ENCODE measurements around the gene GREB1L. TPM values are rescaled to one million over a fixed set of nuclear protein-coding genes. Genes with fewer than 3 reads are reported as not detected.

GREB1L gene
- total RNA-seq, 1 donor from 2014 or later, result 12.3 TPM

DNA sequence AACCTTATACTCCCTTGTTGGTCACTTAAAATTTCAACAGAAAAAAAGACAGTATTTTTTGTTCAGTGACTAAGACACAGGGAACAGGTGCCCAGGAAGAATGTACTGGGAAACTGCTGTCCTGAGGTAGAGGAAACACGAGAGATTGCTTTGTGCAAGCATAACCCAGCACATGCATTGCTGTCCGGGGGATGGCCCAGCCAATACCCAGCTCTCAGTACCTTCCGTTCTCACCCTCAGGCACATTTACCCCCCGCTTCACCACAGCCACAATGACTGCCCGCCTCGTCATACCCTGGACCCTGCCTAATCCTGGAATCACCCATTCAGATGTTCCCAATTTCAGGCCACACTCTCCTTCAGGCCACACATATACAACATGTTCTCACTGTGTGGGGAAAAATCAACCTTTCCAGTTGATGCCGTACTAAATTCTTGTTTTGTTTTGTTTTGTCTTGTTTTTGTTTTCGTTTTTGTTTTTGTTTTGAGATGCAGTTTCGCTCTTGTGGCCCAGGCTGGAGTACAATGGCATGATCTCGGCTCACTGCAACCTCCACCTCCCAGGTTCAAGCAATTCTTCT lies 217.8 kb downstream of the GREB1L start:
- no peaks in the 10 kb centered on the region for H3K36me3 ChIP-seq
- peaks cover 37% of the 10 kb centered on the region for H3K4me1 ChIP-seq
- H3K27me3 ChIP-seq (ENCODE audit: low read depth), result no peaks in the 10 kb centered on the region
- DNase-seq, result no peak
- H3K4me3 ChIP-seq, result no peak overlapping the region
- H3K9me3 ChIP-seq (replicated peaks), result no peaks in the 10 kb centered on the region
- H3K27ac ChIP-seq (replicated peaks), result peak overlapping the region; percentile 89
- TF ChIP-seq, protein P1, sequence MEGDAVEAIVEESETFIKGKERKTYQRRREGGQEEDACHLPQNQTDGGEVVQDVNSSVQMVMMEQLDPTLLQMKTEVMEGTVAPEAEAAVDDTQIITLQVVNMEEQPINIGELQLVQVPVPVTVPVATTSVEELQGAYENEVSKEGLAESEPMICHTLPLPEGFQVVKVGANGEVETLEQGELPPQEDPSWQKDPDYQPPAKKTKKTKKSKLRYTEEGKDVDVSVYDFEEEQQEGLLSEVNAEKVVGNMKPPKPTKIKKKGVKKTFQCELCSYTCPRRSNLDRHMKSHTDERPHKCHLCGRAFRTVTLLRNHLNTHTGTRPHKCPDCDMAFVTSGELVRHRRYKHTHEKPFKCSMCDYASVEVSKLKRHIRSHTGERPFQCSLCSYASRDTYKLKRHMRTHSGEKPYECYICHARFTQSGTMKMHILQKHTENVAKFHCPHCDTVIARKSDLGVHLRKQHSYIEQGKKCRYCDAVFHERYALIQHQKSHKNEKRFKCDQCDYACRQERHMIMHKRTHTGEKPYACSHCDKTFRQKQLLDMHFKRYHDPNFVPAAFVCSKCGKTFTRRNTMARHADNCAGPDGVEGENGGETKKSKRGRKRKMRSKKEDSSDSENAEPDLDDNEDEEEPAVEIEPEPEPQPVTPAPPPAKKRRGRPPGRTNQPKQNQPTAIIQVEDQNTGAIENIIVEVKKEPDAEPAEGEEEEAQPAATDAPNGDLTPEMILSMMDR (IDR thresholded peaks at IDR 0.05; ENCODE audit: borderline replicate concordance), result no peak
- intact Hi-C loops (cut with micrococcal nuclease), result no loop called here

DNA sequence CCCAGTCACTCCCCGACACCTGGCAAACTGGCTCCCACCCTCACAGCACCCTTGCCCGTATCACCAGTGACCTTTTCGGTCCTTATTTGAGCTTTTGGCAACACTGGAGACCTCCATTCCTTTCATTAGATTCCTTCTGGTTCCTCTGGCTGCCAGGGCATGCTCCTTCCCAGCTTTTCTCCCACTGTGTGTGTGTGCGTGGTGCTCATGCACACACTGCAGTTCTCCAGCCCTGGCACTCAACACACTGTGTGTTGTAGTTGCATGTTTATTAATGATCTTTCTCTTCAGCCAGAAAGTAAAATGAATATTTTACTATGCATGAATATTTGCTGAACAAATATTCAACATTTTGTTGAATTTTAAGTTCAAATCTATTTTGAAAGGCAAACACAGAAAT lies 219.4 kb downstream of the GREB1L start:
- Histone ChIP-seq H3K4me1 (peaks cover 36% of the 10 kb centered on the region), H3K36me3 (no peaks in the 10 kb centered on the region), H3K9me3 (replicated peaks) (no peaks in the 10 kb centered on the region), H3K4me3 (no peak overlapping the region), H3K27me3 (ENCODE audit: low read depth) (no peaks in the 10 kb centered on the region), H3K27ac (replicated peaks) (no peak overlapping the region)
- TF ChIP-seq, protein P1 (IDR thresholded peaks at IDR 0.05; ENCODE audit: borderline replicate concordance), result no peak
- intact Hi-C loops (cut with micrococcal nuclease), result no loop called here
- no peak for DNase-seq

DNA sequence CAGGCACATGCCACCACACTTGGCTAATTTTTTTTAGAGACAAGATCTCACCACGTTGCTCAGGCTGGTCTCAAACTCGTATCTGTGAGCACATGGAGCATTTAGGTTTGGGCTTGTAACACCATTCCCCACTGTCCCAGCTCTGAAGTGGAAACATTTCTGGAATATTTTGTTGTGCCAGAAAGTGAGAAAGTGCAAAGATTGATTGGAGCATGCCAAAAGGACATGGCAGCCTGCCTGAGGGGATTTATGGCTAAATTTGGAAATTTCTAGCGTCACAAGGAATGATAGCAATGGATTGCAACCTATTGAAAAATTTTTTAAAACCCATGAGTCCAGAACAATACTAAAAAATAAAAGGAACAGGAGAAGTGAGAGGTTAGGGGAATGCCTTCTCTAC lies 221.7 kb downstream of the GREB1L start:
- intact Hi-C loops (cut with micrococcal nuclease), result no loop called here

DNA sequence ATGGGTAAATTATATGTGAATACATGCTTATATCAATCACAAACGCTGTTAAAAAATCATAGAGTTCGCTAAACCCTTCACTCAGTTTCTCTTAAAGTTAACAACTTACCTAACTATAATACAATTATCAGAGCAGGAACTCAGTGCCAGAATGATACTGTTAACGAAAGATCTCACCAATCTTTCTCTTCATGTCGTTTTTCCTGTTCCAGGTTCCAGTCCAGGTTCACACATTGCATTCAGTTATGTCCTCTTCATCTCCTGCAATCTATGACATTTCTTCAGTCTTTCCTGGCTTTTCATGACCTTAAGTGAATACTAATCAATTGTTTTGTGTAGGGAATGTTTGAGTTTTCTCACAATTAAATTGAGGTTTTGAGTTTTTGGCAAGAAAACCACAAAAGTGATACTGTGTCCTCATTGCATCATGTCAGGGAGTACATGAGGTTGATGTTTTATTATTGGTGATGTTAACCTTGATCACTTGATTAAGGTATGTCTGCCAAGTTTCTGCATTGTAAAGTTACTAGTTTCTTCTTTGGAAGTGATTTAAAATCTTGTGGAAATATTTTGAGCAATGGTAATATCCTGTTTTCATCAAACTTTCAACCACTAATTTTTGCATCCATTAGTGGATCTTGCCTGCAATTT lies 226.6 kb downstream of the GREB1L start:
- intact Hi-C loops (cut with micrococcal nuclease), result no loop called here
- TF ChIP-seq, protein P1 (IDR thresholded peaks at IDR 0.05; ENCODE audit: borderline replicate concordance), result no peak
- DNase-seq, result no peak
- Histone ChIP-seq H3K4me3 (no peak overlapping the region), H3K27me3 (ENCODE audit: low read depth) (no peaks in the 10 kb centered on the region), H3K27ac (replicated peaks) (no peak overlapping the region), H3K4me1 (no peaks in the 10 kb centered on the region), H3K36me3 (no peaks in the 10 kb centered on the region), H3K9me3 (replicated peaks) (no peaks in the 10 kb centered on the region)

More for the DNA sequence above, 221.7 kb downstream of the GREB1L start:
- no peak for DNase-seq
- H3K4me1 ChIP-seq, result peaks cover 17% of the 10 kb centered on the region
- no peaks in the 10 kb centered on the region for H3K27me3 ChIP-seq (ENCODE audit: low read depth)
- H3K27ac ChIP-seq (replicated peaks), result peak overlapping the region; percentile 29
- TF ChIP-seq, protein P1 (IDR thresholded peaks at IDR 0.05; ENCODE audit: borderline replicate concordance), result no peak
- no peaks in the 10 kb centered on the region for H3K9me3 ChIP-seq (replicated peaks)
- no peak overlapping the region for H3K4me3 ChIP-seq
- no peaks in the 10 kb centered on the region for H3K36me3 ChIP-seq

DNA sequence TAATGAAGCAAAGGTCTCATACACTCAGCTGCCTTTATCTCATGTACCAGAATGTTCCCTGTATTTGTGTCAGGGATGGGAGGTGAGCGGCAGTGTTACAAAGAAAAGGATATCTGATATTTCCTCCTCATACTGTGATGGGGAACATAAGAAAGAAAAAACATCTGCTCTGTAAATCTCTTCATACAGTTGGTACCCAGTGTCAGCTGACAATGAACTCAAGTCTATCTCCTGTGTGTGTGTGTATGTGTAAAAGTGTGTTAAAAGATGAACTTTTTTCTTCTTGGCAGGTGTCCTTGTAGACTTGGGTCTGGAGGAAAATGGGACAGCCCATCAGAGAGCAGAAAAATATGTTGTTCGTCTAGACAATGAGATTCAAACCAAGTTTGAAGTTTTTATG lies 230.7 kb downstream of the GREB1L start:
- no peak for DNase-seq
- intact Hi-C loops (cut with micrococcal nuclease), result no loop called here
- TF ChIP-seq, protein P1 (IDR thresholded peaks at IDR 0.05; ENCODE audit: borderline replicate concordance), result no peak
- Histone ChIP-seq H3K4me1 (no peaks in the 10 kb centered on the region), H3K27ac (replicated peaks) (no peak overlapping the region), H3K27me3 (ENCODE audit: low read depth) (no peaks in the 10 kb centered on the region), H3K36me3 (no peaks in the 10 kb centered on the region), H3K9me3 (replicated peaks) (no peaks in the 10 kb centered on the region), H3K4me3 (no peak overlapping the region)

Measured in left ventricle myocardium inferior (tissue), 1 donor.